Right lobe of liver (tissue), 4 donors: ENCODE results near the gene PDE4B.

Experiments used
- CTCF ChIP-seq, 4 donors: fragments of 200-600 bp in 3 of 4; fragments of 450-650 bp in 1 of 4; IDR thresholded peaks; one replicate each; pipeline versions ENCODE4 v1.5.1 to v1.8.0; 2016 to 2022; ENCODE audit warnings: antibody characterized with exemption in 4 of 4, mild to moderate bottlenecking in 2 of 4
- POLR2A ChIP-seq: fragments of 450-650 bp; IDR thresholded peaks from one replicate; pipeline ENCODE4 v1.6.1; 2017; ENCODE audit warnings: antibody characterized with exemption, mild to moderate bottlenecking
- donor health status: DM: no; HTN: no; CAD: no.
- donor health status: DM: no; HTN: no; CAD: no.
- donor health status: DM: no; HTN: yes; CAD: no.

DNA sequence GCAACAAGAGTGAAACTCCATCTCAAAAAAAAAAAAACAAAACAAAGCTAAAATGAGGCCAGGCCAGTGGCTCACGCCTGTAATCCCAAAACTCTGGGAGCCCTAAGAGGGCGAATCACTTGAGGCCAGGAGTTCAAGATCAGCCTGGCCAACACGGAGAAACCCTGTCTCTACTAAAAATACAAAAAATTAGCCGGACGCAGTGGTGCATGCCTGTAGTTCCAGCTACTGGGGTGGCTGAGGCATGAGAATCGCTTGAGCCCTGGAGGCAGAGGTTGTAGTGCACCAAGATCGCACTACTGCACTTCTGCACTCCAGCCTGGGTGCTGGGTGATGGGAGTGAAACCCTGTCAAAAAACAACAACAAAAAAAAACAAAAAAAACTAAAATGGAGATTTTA is 550.0 kb downstream of the PDE4B start:
- no peak for TF ChIP-seq CTCF (IDR thresholded peaks at IDR 0.05)
- no peak for TF ChIP-seq POLR2A
